HG02938 (cell line): ENCODE data around the gene RNLS.
"Not testable (repeated sequence)": the region's sequence is repeated elsewhere in the genome, so short reads cannot be mapped to it uniquely, and the experiment has no call there.

Experiments used
- ATAC-seq: cut with Tn5 transposase; IDR thresholded peaks from one replicate; pipeline ENCODE4 v1.9.1; 2021; ENCODE audit warnings: mild to moderate bottlenecking, moderate library complexity; ENCODE audit not compliant: unreplicated experiment

Gene RNLS

DNA sequence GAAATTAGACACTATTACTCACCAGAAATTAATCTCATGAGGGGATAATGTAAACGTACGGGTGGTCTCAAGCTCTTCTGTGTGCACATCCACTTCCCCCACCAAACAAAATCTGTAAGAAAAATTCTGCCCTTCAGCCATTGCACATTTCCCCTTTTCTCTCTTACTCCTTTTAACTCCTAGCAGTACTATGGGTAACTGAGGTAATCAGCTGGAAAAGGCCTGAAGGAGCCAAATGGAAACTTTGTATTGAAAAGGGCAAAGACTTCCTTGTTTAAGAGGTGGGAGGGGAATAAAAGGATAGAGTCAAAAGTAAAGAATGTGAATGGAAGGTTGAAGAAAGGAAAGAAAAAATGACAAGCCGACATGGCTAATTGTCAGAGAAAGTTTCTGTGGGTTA is 273.8 kb downstream of the RNLS start:
- ATAC-seq = no peak

DNA sequence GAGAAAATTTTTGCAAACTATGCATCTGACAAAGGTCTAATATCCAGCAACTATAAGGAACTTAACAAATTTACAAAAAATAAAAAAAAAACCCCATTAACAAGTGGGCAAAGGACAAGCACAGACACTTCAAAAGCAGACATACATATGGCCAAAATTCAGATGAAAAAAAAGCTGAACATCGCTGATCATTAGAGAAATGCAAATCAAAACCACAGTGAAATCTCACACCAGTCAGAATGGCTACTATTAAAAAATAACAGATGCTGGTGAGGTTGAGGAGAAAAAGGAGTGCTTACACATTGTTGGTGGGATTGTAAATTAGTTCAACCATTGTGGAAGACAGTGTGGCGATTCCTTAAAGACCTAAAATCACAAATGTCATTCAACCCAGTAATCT is 274.8 kb downstream of the RNLS start:
- not testable (repeated sequence) for ATAC-seq

DNA sequence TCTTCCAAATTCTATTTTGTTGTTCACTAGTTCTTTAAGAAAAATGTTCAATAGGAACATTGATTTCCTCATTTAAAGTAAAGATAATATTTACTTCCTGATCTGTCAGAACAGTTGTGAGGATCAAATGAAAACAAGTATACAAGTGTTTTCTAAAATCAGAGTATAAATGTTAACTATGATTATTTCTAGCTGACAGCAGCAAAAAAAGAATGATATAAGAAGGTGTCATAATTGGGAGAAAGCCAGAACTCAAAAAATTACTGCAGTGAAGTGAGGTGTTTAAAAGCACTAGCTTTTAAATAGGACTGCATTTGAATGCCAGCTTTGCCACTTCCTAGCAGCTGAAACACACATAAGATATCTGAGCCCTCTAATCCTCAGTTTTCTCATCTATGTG is 283.3 kb downstream of the RNLS start:
- ATAC-seq = no peak

DNA sequence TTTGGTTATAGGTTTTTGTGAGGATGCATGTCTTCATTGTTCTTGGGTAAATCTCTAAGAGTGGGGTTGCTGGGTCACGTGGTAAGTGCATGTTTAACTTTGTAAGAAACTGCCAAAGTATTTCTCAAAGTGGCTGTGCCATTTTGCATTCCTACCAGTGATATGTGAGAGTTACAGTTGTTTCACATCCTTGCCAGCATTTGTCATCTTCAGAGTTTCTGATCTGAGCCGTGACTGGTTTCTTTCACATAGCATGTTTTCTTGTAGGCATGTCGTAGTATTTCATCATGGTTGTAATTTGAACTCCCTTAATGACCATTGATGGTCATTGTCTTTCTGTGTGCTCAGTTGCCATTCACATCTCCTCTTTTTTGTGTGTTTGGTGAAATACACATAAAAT is 286.0 kb downstream of the RNLS start:
- no peak for ATAC-seq

DNA sequence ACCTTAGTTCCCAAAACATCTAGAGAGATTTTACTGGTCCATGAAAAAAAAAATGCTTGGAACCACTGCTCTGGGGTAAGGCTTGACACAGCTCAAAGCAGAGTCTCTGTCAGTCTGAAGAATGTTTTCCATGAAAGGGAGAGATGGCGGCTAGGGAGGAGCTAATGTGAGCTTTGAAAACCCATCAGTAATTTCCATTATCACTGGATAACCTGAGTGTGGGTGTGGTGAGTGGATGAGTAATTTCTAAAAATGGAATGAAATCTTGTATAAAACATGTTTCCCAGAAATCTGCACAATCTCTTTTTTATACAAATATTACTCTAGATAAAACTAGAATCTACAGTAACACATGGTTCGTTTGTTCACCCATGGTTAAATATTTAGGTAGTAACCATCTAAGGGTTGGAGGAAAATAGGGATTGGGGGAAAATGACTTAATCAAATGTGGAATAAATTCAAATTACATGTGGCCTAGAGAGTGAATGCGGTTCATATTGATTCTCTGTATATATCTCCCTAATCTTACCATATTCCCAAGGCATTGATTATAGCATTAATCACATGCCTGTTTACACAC is 289.4 kb downstream of the RNLS start:
- ATAC-seq = no peak

DNA sequence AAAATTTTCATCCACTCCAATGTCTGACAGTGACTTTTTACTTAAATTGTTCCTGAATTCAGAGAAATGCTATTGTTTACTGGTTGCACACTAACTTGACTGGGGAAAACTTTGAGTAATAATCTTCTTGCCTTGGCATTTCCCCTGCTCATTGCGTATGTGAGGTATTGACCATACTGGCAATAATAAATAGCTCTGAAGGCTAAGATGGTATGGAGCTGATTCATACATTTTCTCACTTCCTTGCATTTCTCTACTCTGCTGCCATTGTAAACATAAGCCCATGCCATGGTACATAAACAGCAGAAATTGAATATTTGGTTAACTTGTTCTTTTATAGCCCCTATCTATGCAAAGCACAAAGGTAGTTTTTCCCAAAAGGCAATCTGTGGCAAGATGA is 290.0 kb downstream of the RNLS start:
- no peak for ATAC-seq

DNA sequence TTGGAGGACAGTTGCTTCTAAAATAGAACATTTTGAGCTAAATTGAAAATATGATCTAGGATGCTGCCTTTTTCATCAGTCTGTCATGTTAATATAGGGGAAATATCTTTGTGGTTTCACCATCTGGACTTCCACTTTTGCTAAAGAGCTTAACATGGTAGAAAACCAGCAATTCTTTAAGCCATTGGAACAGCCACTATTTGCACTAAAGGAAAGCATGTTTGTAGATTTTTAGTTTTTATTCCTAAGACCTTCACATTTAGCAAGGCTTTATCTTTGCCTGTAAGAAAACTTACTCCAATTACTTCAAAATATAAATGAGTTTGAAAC is 291.0 kb downstream of the RNLS start:
- no peak for ATAC-seq

DNA sequence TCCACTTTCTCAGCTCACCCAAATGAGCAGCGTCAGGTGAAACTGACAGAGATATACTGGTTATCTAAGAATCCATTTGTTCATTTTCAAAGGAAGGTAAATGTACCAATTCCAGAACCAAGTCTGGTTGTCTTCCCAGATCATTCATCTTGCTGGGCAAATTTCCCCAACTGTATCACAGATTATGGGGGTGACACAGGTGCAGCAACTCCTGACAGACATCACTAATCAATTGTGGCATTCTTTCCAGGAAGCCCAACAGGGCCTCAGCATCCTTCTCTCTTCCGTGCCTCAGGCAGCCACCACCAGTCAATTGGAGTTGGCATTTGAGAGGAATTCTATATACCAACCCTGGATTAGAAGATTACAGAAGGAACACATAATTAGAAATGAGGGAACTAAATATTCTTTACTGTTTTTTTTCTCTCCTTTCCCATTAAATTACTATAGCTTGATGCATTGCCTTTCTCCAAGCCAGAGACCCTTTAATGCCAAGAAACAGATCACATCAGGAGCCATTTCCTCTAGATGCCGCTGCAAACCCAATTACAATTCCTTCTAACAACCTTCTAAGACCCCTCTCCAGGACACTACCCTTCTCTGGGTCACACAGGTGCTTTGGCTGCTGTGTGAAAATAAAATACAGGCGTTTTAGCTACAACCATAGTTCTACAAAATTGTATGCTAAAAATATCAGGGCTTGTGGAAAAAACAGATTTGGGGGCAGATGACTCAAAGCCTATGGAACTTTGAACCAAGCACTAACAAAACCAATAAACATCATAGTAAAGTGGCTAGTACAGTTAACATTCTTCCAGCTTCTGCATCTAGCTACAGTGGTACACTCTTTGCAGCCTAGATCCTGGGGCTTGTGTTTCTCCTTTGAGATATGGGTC is 291.6 kb downstream of the RNLS start:
- ATAC-seq = no peak

DNA sequence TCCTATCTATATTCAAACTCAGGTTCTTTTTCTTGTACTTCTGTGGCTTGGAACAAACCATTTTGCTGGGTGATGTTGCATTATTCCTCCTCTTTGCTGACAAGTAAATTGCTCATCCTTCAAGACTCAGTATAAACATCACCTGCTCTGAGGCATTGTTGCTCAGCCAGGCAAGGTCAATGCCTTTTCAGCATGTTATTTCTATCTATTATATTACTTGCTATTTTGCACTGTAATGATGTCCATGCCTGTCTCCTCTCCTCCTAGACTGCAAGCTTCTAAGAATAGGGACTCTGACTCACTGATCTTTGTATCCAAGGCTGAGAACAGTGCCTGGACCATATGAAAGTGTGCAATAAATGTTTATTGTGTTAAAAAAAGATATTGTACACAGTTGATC is 293.8 kb downstream of the RNLS start:
- ATAC-seq = no peak

DNA sequence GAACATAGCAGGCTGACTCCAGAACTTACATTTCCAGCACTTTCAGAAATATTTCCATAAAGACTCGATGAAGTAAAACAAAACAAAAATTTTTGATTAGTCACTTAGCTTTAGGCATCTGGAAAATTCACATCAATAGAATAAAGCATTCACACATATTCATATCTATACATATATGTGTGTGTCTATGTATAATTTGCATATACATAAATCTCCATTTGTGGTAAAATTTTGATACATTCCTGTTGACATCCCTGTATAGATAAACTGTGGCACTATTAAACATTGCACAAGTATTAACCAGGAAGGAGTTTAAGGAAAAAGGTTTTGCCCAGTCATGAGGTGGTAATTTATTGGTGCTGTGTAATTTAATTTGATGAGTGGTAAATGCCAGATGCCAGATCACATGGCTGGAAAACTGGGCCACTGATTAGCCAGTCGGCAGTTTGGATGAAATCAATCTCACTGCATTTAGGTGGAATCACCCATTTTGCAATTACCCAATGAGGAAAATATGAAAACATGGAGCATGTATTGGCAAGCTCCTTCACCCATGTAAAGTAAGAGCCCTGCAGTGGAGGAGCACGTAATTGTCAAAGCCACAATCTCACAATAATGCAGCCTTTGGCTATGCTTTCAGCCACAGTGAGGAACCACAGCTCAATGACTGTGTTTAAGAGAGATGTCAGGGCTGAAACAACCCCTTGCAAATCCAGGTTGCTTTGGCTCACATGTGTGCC is 294.6 kb downstream of the RNLS start:
- ATAC-seq = peak; percentile 78

DNA sequence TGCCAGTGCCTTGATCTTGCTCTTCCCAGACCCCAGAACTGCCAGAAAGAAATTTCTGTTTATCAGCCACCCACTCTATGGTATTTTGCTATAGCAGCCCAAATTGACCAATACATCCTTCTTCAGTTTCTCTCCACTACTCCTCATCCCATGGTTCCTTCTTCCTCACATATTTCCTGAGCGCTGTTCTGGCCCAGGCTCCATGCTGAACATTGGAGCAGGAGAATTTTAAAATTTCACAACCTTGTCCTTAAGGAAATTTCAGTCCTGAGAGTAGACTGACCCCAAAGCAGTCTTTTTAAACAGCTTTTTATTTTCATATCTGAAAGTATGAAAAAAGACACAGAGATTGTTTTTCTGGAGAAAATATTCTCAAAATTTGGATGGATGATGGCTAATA is 297.1 kb downstream of the RNLS start:
- ATAC-seq = no peak

DNA sequence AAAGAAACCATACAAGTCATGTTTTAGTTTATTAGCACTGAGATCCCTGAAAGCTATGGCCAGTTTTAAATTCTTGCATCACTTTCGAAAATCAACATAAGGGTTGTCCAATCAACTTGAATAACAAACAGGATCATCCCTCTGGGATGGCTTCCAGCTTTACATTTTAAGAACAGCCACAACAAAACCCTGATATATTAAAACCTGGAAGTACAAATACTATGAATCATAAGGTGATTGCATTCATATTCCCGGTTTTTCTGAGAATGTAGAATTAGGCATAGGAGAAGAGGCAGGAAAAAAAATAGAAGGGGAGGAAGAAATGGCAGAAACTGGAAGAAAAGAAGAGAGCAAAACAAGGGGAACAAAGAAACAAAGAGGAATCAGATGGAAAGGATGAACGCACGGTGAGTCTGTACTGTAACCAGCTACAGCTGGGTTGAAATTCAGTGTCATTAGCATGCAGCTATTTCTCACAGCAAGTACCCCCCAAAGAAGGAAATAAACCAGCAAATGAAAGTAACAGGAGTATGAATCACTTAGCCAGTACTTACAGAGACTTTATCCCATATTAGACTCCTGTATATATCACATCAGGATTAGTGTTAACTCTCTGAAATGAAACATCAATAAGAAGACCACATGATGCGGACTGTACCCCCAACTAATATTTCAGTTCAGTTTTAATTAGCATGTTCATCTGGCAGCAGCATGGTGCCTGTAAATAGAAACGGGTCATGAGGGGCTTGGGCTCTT is 301.3 kb downstream of the RNLS start:
- no peak for ATAC-seq

DNA sequence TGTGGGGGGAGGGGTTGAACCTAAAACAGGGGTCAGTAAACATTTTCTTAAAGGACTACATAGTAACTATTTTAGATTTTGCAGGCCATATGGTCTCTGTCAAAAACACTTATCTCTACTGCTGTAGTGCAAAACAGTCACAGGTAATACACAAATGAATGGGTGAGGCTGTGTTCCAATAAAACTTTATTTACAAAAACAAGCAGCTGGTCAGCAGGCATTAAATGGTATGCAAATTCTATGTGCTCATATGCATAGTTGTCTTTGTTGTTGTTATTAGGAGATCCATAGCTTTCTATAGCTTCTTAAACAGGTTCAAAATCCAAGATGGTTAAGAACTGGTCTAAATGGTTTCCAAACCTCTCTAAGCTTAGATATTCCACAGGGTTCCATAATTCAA is 302.6 kb downstream of the RNLS start:
- ATAC-seq = no peak

DNA sequence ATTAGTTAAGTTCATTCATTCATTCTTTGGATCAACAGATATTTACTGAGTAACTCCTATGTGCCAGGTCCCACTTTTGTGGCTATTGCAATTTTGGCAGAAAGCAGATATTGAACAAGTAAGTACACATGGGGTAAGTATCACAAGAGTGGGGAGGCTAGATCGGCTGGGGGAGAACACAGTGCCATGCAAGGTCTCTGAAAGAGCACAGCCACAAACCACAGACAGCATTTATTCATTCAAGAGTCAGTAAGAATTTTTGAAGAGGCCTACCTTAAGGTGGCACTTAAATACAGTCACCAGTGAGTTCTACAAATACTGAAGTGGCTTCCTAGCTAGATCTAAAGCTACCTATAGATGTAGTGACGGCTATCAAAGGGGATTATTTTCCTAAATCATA is 304.2 kb downstream of the RNLS start:
- no peak for ATAC-seq

DNA sequence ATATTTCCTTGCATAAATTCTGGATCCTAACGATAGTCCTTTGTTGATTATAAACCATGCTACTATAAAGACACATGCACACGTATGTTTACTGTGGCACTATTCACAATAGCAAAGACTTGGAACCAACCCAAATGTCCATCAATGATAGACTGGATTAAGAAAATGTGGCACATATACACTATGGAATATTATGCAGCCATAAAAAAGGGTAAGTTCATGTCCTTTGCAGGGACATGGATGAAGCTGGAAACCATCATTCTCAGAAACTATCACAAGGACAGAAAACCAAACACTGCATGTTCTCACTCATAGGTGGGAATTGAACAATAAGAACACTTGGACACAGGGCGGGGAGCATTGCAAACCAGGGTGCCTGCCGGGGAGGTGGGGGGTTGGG is 306.2 kb downstream of the RNLS start:
- ATAC-seq = not testable (repeated sequence)

DNA sequence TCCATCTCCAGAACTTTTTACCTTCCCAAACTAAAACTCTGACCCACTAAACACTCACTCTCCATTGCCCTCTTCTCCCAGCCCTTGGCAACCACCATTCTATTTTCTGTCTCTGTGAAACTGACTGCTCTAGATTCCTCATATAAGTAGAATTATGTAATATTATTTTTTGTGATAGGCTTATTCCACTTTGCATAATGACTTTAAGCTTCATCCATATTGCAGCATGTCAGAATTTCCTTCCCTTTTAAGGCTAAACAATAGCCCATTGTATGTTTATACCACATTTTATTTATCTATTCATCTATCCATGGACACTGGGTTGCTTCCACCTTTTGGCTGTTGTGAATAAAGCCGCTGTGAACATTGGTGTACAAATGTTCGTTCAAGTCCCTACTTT is 308.8 kb downstream of the RNLS start:
- ATAC-seq = no peak

DNA sequence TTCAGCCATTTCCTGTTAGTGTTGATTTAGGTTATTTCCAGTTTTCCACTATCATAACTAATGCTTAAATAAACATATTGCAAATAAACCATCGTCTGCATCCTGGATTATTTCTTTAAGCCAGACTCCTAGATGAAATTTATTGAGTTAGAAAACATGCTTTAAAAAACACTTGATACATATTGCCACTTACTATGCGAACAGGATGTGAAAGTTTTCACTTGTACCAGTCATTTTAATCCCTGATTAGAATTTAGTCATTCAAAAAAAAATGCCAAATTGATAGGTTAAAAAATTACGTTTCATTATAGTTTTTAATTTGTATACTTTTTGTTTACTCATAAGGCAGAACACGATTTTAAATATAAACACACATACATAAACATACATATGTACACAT is 309.6 kb downstream of the RNLS start:
- ATAC-seq = no peak

DNA sequence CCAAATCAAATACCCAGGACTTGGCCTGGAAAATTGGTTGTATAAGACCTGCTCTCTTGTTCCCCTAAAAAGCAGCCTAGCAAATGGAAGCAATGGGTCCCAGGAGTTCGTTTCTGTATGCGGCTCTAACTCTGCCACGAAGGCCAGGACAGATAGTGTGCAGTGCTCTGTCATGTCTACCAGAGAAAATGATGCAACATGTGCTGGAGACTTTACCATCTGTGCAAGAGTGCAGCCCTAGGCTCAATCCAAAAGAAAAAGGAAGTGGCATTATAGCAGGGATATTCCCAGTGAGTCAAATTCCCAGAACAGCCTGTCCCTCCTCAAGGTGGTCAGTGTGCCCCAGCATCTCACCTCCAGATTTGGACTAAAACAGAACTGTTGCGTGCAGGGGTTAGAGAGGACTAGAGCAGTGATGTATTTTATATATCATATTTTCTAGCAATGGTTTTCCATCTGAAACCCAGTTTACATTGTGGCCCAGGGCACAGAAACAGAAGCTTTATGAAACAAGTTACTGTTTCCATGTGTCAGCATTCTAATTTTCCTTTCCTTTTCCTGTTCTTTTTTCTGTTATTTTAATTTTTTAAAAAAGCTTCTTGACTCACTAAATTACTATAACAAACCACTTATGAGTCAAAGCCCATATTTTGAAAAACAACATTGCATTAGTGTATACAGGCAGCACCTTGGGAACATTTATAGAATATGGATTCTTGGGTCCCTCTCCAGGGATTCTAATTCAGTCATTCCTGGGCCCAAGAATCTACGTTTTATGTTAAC is 311.2 kb downstream of the RNLS start:
- ATAC-seq = peak; percentile 18

DNA sequence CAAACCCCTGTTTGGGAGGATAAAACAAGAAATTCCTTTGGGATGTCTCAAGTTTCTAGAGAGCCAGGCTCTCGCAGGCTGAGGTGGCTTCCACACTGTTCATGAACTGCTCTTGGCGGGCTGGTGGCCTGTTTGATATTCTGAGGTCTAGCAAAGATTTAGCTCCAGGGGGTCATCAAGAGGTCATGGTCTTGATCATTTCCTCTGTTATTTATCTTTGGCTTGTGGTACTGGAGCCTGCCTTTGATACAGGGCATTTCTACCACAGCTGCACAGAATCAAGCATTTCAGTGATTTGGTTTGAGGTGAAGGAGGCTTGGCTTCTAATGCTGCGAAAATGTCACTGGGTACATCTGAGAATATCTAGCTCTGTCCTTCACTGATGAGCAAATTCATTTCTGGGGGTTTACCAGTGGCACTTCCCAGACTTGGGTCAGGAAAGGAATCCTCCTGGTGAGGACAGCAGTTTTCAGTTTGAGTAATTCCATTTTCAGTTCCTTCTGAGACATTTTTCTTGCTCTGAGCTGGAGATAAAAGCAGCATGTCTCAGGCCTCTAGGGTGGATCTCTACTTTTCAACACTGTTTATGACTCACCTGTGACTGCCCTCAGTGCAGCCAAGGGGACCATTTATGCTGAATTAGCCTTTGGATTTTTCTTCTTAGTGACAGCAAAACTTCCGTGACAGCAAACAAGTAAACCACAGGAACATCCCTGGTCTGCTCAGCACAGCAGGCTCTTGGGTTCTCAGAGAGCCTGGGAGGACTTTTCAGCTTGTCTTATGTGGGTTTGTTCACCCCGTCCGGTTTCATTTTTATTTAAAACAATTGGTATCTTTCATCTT is 312.0 kb downstream of the RNLS start:
- peak; percentile 87 for ATAC-seq
